Mesenchymal stem cell (in vitro differentiated cells and primary cell): ENCODE measurements around the gene NUP107.

Experiments used
- DNase-seq: peaks from one replicate; pipeline ENCODE4 v3.0.0-alpha.2; 2013
- H2AFZ ChIP-seq: one replicate; pipeline ENCODE4 v1.6.1; 2013; ENCODE audit warnings: low read depth, mild to moderate bottlenecking, control low read depth, inconsistent platforms, low read length, moderate library complexity
- H2AK5ac ChIP-seq: 2 replicates; pipeline ENCODE4 v1.6.1; 2013; ENCODE audit warnings: low read length, moderate library complexity, mild to moderate bottlenecking, inconsistent platforms; ENCODE audit not compliant: severe bottlenecking
- H2BK120ac ChIP-seq: one replicate; pipeline ENCODE4 v1.6.1; 2013; ENCODE audit warnings: low read depth, mild to moderate bottlenecking, inconsistent platforms, low read length, moderate library complexity
- H2BK12ac ChIP-seq, 2 experiments: one replicate each; pipeline ENCODE4 v1.6.1; 2013; ENCODE audit warnings: inconsistent platforms in 2 of 2, low read length in 2 of 2, mild to moderate bottlenecking in 2 of 2, moderate library complexity in 2 of 2, control low read depth in 1 of 2
- H2BK15ac ChIP-seq: one replicate; pipeline ENCODE4 v1.6.1; 2013; ENCODE audit warnings: mild to moderate bottlenecking, low read depth, inconsistent platforms; ENCODE audit not compliant: poor library complexity, severe bottlenecking
- H2BK5ac ChIP-seq: 2 replicates; pipeline ENCODE4 v1.6.1; 2013; ENCODE audit warnings: low read depth, mild to moderate bottlenecking, low read length, control low read depth, inconsistent platforms; ENCODE audit not compliant: poor library complexity, severe bottlenecking
- H3K14ac ChIP-seq, 2 experiments: one replicate each; pipeline ENCODE4 v1.6.1; 2013; ENCODE audit warnings: inconsistent platforms in 2 of 2, low read length in 2 of 2, control low read depth in 1 of 2, mild to moderate bottlenecking in 1 of 2, moderate library complexity in 1 of 2
- H3K18ac ChIP-seq, 2 experiments: one replicate each; pipeline ENCODE4 v1.6.1; 2013; ENCODE audit warnings: inconsistent platforms in 2 of 2, low read length in 2 of 2, control low read depth in 1 of 2, low read depth in 1 of 2, mild to moderate bottlenecking in 1 of 2
- H3K23ac ChIP-seq, 2 experiments: one replicate each; pipeline ENCODE4 v1.6.1; 2013; ENCODE audit warnings: inconsistent platforms in 2 of 2, low read length in 2 of 2, mild to moderate bottlenecking in 2 of 2, moderate library complexity in 2 of 2, control low read depth in 1 of 2
- H3K27ac ChIP-seq: 2 replicates; pipeline ENCODE4 v1.5.1; 2013; ENCODE audit warnings: mild to moderate bottlenecking, moderate library complexity, low read length, control low read depth, inconsistent platforms; ENCODE audit not compliant: poor library complexity, severe bottlenecking
- H3K27me3 ChIP-seq, 2 experiments: 2 replicates each; pipeline versions ENCODE4 v1.6.1 to v1.7.0; 2013; ENCODE audit warnings: low read length in 2 of 2, mild to moderate bottlenecking in 2 of 2, moderate library complexity in 2 of 2, control low read depth in 1 of 2, inconsistent platforms in 1 of 2; ENCODE audit not compliant: control insufficient read depth in 1 of 2, insufficient read depth in 1 of 2
- H3K36me3 ChIP-seq, 2 experiments: 2 replicates each; pipeline versions ENCODE4 v1.6.1 to v1.7.0; 2013; ENCODE audit warnings: low read length in 2 of 2, control low read depth in 1 of 2, inconsistent platforms in 1 of 2, low read depth in 1 of 2, mild to moderate bottlenecking in 1 of 2; ENCODE audit not compliant: insufficient read depth in 2 of 2, control insufficient read depth in 1 of 2
- H3K4ac ChIP-seq, 2 experiments: one replicate each; pipeline ENCODE4 v1.6.1; 2013; ENCODE audit warnings: inconsistent platforms in 2 of 2, low read length in 2 of 2, mild to moderate bottlenecking in 2 of 2, moderate library complexity in 2 of 2, control low read depth in 1 of 2, low read depth in 1 of 2
- H3K4me1 ChIP-seq: 2 replicates; pipeline ENCODE4 v1.6.1; 2013; ENCODE audit warnings: low read depth, low read length, control low read depth; ENCODE audit not compliant: control insufficient read depth, insufficient read depth
- H3K4me2 ChIP-seq: 2 replicates; pipeline ENCODE4 v1.6.1; 2013; ENCODE audit warnings: low read length, mild to moderate bottlenecking, inconsistent platforms; ENCODE audit not compliant: poor library complexity, severe bottlenecking
- H3K4me3 ChIP-seq, 2 experiments: 2 replicates each; pipeline versions ENCODE4 v1.5.1 to v1.7.0; 2013; ENCODE audit warnings: low read length in 2 of 2, mild to moderate bottlenecking in 2 of 2, control low read depth in 1 of 2, low read depth in 1 of 2; ENCODE audit not compliant: insufficient read depth in 1 of 2
- H3K79me1 ChIP-seq: replicated peaks from 2 replicates; pipeline ENCODE4 v1.6.1; 2013; ENCODE audit warnings: mild to moderate bottlenecking, control low read depth, low read length, inconsistent platforms; ENCODE audit not compliant: poor library complexity, severe bottlenecking
- H3K9ac ChIP-seq: 2 replicates; pipeline ENCODE4 v1.7.0; 2013; ENCODE audit warnings: mild to moderate bottlenecking, low read length, moderate library complexity
- H3K9me3 ChIP-seq: 2 replicates; pipeline ENCODE4 v1.7.0; 2013; ENCODE audit warnings: mild to moderate bottlenecking, low read length; ENCODE audit not compliant: control insufficient read depth
- H4K8ac ChIP-seq: one replicate; pipeline ENCODE4 v1.6.1; 2013; ENCODE audit warnings: inconsistent platforms, mild to moderate bottlenecking, low read length, moderate library complexity
- H4K91ac ChIP-seq: one replicate; pipeline ENCODE4 v1.6.1; 2013; ENCODE audit warnings: mild to moderate bottlenecking, low read length, inconsistent platforms
- WGBS: methylation state at CpG from one replicate; pipeline ENCODE4 v1.1.7; 2013; ENCODE audit warnings: mixed read lengths; 5-methylcytosine and 5-hydroxymethylcytosine counted together

The NUP107 gene

DNA sequence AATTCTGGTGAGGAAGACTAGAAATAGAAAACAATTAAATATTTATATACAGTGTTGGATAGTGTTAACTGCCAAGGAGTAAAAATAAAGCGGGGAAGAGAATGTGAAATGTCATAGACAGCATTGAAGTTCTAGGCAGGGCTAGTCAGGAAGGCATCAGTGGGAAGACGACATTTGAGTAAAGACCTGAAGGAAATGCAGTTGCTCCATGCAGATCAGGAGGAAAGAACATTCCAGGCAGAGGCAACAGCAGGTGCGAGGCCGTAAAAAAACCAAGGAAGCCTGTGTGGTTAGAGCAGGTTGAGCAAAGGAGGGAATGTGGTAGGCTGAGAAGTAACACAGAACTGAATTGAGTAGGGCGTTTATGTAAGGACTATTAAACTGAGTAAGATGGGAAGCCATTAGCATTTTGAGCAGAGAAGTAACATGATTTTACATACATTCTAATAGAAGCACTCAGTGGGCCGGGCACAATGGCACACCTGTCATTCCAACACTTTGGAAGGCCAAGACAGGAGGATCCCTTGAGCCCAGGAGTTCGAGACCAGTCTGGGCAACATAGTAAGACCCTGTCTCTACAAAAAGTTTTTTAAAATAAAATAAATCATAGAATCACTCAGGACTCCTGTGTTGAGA is 74.1 kb downstream of the NUP107 start:
- Histone ChIP-seq H2BK12ac (no peak overlapping the region), H2AK5ac (no peak overlapping the region), H2BK120ac (no peak overlapping the region), H2BK15ac (no peak overlapping the region), H3K23ac (no peak overlapping the region), H3K18ac (no peak overlapping the region), H3K27me3 (no peaks in the 10 kb centered on the region), H3K14ac (no peak overlapping the region), H3K9ac (no peak overlapping the region), H3K36me3 (peaks cover 9 to 63% of the 10 kb centered on the region in 2 experiments), H3K4me1 (no peaks in the 10 kb centered on the region), H4K91ac (no peak overlapping the region), H2AFZ (no peak overlapping the region), H2BK5ac (no peak overlapping the region), H3K4me3 (no peak overlapping the region), H3K4me2 (no peak overlapping the region), H4K8ac (no peak overlapping the region), H3K4ac (no peak overlapping the region), H3K79me1 (no peaks in the 10 kb centered on the region), H3K9me3 (no peaks in the 10 kb centered on the region), H3K27ac (no peak overlapping the region)
- DNase-seq = no peak
- 97% methylated on average over 7 of the region's 7 CpGs for WGBS

DNA sequence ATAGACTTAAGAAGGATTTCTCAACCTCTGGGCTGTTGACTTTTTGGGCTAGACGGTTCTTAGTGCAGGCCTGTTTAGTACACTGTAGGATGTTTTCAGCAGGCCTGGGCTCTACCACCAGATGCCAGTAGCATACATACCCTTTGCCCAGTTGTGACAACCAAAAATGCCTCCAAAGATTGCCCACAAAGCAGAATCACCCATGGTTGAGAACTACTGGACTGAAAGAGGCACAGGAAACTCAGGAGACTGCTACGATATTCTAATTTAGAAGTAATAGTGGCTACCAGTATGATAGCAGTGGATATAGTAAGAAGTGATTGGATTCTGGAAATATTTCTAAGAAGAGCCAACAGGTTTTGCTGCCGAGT is 74.6 kb downstream of the NUP107 start:
- H3K9ac ChIP-seq = no peak overlapping the region

DNA sequence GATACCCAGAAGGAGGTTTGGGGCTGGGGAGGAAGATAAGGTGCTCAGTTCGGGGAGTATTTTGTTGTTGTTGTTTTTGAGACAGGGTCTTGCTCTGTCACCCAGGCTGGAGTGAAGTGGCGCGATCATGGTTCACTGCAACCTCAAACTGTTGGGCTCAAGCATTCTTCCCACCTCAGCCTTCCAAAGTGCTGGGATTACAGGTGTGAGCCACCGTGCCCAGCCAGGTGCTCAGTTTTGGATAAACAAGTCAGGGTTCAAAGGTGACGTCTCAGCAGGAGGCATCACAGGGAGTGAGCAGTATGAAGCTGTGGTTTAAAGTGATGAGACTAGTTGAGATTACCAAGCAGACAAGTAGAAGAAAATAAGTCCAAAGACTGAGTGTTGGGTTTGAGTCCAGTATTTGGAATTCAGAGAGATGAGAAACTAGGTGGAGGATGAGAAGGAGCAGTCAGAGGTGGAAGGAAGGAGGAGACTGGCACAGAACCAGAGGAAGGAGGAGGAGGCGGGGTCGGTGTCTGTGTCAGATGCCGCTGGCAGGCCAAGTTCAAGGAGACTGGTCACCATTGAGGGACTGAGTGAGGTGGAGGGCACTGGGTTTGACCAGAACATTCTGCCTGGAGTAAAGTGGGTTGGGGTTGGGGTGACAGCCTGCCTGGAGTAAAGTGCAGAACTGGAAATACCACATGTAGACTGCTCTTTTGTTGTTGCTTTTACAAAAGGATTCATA is 75.3 kb downstream of the NUP107 start:
- Histone ChIP-seq H3K79me1 (no peaks in the 10 kb centered on the region), H4K91ac (no peak overlapping the region), H3K14ac (no peak overlapping the region), H3K4ac (no peak overlapping the region), H3K4me1 (no peaks in the 10 kb centered on the region), H3K9me3 (no peaks in the 10 kb centered on the region), H2BK120ac (no peak overlapping the region), H3K23ac (no peak overlapping the region), H3K27ac (no peak overlapping the region), H2BK12ac (no peak overlapping the region), H2AK5ac (no peak overlapping the region), H4K8ac (no peak overlapping the region), H3K9ac (no peak overlapping the region), H2AFZ (no peak overlapping the region), H3K4me3 (no peak overlapping the region), H3K18ac (no peak overlapping the region), H2BK5ac (no peak overlapping the region), H3K27me3 (no peaks in the 10 kb centered on the region), H3K4me2 (no peak overlapping the region), H3K36me3 (peaks cover 6 to 62% of the 10 kb centered on the region in 2 experiments), H2BK15ac (no peak overlapping the region)
- DNase-seq = no peak
- 97% methylated on average over 8 of the region's 8 CpGs for WGBS

More for the DNA sequence above, 74.6 kb downstream of the NUP107 start:
- no peak overlapping the region for H3K27ac ChIP-seq
- WGBS = 96% methylated on average over 3 of the region's 3 CpGs
- no peaks in the 10 kb centered on the region for H3K4me1 ChIP-seq
- no peak overlapping the region for H4K8ac ChIP-seq
- H2BK5ac ChIP-seq = no peak overlapping the region
- no peak overlapping the region for H4K91ac ChIP-seq
- DNase-seq = no peak
- no peak overlapping the region for H3K4ac ChIP-seq
- no peak overlapping the region for H2BK12ac ChIP-seq
- H3K4me3 ChIP-seq = no peak overlapping the region
- H3K18ac ChIP-seq = no peak overlapping the region
- no peak overlapping the region for H3K23ac ChIP-seq
- peaks cover 9 to 60% of the 10 kb centered on the region in 2 experiments for H3K36me3 ChIP-seq
- H3K79me1 ChIP-seq = no peaks in the 10 kb centered on the region
- H2BK120ac ChIP-seq = no peak overlapping the region
- no peak overlapping the region for H3K14ac ChIP-seq
- H2AFZ ChIP-seq = no peak overlapping the region
- H2AK5ac ChIP-seq = no peak overlapping the region
- H3K9me3 ChIP-seq = no peaks in the 10 kb centered on the region
- no peaks in the 10 kb centered on the region for H3K27me3 ChIP-seq
- no peak overlapping the region for H2BK15ac ChIP-seq
- no peak overlapping the region for H3K4me2 ChIP-seq

DNA sequence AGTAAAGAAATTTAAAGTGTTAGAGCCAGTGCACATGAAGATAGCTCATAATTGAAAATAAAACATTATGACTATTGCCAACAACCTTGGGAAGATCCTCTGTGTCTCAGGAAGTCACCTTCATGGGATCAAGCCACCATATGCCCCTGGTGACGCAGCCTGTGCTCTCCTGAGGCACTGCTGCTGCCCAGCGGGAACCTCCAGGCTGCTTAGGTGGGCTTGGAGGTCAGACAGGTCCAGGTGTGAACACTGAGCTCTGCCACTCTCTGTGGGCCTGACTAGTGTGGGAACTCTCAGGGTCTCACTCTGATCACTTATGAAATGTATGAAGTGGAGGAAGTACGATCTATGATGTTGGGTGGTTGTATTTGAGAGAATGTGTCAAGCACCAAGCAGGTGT is 75.9 kb downstream of the NUP107 start:
- Histone ChIP-seq H3K23ac (no peak overlapping the region), H4K8ac (no peak overlapping the region), H3K36me3 (peaks cover 6 to 63% of the 10 kb centered on the region in 2 experiments), H2BK12ac (no peak overlapping the region), H2AK5ac (no peak overlapping the region), H3K4me3 (no peak overlapping the region), H3K4ac (no peak overlapping the region), H3K18ac (no peak overlapping the region), H3K27ac (no peak overlapping the region), H3K4me1 (no peaks in the 10 kb centered on the region), H3K4me2 (no peak overlapping the region), H2BK5ac (no peak overlapping the region), H2AFZ (no peak overlapping the region), H3K9ac (no peak overlapping the region), H3K79me1 (no peaks in the 10 kb centered on the region), H3K14ac (no peak overlapping the region), H4K91ac (no peak overlapping the region), H3K27me3 (no peaks in the 10 kb centered on the region), H2BK120ac (no peak overlapping the region), H2BK15ac (no peak overlapping the region), H3K9me3 (no peaks in the 10 kb centered on the region)
- no peak for DNase-seq
- 82% methylated on average over 3 of the region's 3 CpGs for whole genome bisulfite sequencing
